ENCODE results near the gene ARL13B. TPM values are rescaled to one million over a fixed set of nuclear protein-coding genes. Genes with fewer than 3 reads are reported as not detected.
A peak's percentile ranks its signal among the peaks of the same experiment; 100 is the strongest.
"Not testable (repeated sequence)": the region's sequence is repeated elsewhere in the genome, so short reads cannot be mapped to it uniquely, and the experiment has no call there.

ARL13B gene
- 2.5 and 2.9 TPM in 2 replicates for total RNA-seq (2014; rRNA removed; shearing (Covaris generic); ENCODE audit: low replicate concordance)

DNA sequence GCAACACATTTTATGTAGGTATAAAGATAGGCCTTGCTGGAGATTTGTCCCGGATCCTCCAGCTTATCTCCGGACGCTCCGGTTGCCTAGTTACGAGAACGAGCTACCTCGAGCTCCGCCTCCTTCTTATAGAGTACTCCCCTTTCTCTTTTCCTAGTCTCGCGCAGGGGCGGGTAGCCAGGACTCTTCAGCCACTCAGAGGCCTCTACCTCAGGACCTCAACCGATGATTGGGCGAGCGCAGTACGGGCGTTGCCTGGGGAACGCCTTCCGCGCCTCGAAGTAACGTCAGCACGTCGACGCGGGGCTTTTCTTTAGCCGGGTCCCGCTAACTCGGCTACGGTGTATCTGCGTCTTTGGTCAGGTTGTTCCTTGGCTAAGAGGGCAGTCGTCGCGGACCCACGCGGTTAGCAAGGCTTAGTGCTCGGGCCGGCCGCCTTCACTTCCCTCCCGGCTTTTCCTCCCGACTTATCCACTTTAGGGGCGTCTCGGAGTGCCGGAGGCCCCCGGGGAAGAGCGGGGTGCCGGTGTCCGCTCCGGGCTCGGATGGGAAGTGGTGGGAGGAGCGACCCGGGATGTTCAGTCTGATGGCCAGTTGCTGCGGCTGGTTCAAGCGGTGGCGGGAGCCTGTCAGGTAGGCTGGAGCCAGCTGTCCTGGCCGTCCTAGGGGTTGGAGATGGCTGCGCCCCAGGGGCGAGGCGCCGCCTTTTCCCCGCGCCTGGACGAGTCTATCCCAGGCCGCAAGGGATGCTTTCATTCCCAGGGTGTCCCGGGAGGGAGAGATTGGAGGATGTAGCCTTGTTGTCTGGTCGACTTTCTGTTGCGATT is at the start of gene ARL13B:
Gene ARL13B, plus strand, starts transcription at position 306 of the 827 bp plus-strand sequence. Its CDS starts 269 bp downstream, at position 575.
- DNase-seq (ENCODE audit: low read depth): peak; percentile 96
- in situ Hi-C loops (cut with HindIII; ENCODE audit: low pct_unique_long_range_greater_than_20kb, low sequenced_read_pairs): no loop called here

- in situ Hi-C loops (cut with HindIII; ENCODE audit: low pct_unique_long_range_greater_than_20kb, low sequenced_read_pairs): no loop called here
- no peak for DNase-seq (ENCODE audit: low read depth)
Observed at GRCh38 chr3:93931597-93932229, 48.2 kb upstream of the ARL13B start.

- no peak for DNase-seq (ENCODE audit: low read depth)
- in situ Hi-C loops (cut with HindIII; ENCODE audit: low pct_unique_long_range_greater_than_20kb, low sequenced_read_pairs): no loop called here
Observed at GRCh38 chr3:93934366-93935046, 45.4 kb upstream of the ARL13B start.

- DNase-seq (ENCODE audit: low read depth): no peak
- in situ Hi-C loops (cut with HindIII; ENCODE audit: low pct_unique_long_range_greater_than_20kb, low sequenced_read_pairs): no loop called here
Observed at GRCh38 chr3:93936549-93936948, 43.4 kb upstream of the ARL13B start.

DNA sequence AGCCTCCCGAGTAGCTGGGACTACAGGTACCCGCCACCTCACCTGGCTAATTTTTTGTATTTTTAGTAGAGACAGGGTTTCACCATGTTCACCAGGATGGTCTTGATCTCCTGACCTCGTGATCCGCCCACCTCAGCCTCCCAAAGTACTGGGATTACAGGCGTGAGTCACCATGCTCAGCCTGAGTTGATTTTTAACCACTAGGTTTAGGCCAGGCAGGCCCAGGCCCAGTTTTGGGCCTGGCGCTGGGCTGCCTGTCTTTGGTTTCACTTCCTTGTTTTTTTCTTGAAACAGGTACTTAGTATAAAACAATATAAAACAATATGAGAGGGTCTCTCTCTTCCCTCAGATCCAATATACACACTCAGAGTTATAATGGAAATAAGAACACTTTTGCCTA is 42.5 kb upstream of the ARL13B start:
- DNase-seq (ENCODE audit: low read depth); in situ Hi-C loops (cut with HindIII; ENCODE audit: low pct_unique_long_range_greater_than_20kb, low sequenced_read_pairs): not testable (repeated sequence)

DNA sequence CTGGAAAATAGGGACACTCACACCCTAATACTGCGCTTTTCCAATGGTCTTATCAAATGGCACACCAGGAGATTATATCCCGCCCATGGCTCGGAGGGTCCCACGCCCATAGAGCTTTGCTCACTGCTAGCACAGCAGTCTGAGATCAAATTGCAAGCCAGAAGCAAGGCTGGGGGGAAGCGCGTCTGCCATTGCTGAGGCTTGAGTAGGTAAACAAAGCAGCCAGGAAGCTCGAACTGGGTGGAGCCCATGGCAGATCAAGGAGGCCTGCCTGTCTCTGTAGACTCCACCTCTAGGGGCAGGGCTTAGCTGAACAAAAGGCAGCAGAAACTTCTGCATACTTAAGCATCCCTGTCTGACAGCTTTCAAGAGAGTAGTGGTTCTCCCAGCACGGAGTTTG is 30.0 kb upstream of the ARL13B start:
- in situ Hi-C loops (cut with HindIII; ENCODE audit: low pct_unique_long_range_greater_than_20kb, low sequenced_read_pairs); DNase-seq (ENCODE audit: low read depth): not testable (repeated sequence)

DNA sequence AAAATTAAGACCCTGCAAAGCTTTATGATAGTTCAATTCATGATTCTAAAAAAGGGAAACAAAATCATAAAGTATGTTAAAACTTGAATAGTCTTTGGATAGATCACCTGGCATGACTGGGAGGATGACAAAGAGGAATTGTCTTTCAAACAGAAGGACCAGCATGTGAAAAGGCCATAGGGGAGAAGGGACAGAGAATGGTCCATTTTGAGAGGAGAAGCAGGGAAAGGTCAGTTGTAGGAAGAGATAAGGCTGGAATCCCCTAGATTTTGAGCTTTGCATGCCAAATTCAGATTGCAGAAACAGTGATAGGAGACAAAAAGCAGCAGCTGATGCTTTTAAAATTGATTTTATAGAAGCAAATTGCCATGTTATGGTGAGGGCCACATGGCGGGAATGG is 18.9 kb upstream of the ARL13B start:
- DNase-seq (ENCODE audit: low read depth): no peak
- in situ Hi-C loops (cut with HindIII; ENCODE audit: low pct_unique_long_range_greater_than_20kb, low sequenced_read_pairs): no loop called here

GRCh38 chr3:93961489-93961888 is 18.5 kb upstream of the ARL13B start:
- in situ Hi-C loops (cut with HindIII; ENCODE audit: low pct_unique_long_range_greater_than_20kb, low sequenced_read_pairs): no loop called here
- DNase-seq (ENCODE audit: low read depth): no peak

GRCh38 chr3:93962798-93963197 is 17.2 kb upstream of the ARL13B start:
- no peak for DNase-seq (ENCODE audit: low read depth)
- in situ Hi-C loops (cut with HindIII; ENCODE audit: low pct_unique_long_range_greater_than_20kb, low sequenced_read_pairs): no loop called here

DNA sequence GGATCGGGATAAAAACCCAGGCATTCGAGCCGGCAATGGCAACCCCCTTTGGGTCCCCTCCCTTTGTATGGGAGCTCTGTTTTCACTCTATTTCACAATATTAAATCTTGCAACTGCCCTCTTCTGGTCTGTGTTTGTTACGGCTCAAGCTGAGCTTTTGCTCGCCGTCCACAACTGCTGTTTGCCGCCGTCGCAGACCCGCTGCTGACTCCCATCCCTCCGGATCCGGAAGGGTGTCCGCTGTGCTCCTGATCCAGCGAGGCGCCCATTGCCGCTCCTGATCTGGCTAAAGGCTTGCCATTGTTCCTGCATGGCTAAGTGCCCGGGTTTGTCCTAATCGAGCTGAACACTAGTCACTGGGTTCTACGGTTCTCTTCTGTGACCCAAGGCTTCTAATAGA is 14.8 kb upstream of the ARL13B start:
- in situ Hi-C loops (cut with HindIII; ENCODE audit: low pct_unique_long_range_greater_than_20kb, low sequenced_read_pairs); DNase-seq (ENCODE audit: low read depth): not testable (repeated sequence)

- no peak for DNase-seq (ENCODE audit: low read depth)
- in situ Hi-C loops (cut with HindIII; ENCODE audit: low pct_unique_long_range_greater_than_20kb, low sequenced_read_pairs): no loop called here
Observed at GRCh38 chr3:93969443-93969842, 10.5 kb upstream of the ARL13B start.

DNA sequence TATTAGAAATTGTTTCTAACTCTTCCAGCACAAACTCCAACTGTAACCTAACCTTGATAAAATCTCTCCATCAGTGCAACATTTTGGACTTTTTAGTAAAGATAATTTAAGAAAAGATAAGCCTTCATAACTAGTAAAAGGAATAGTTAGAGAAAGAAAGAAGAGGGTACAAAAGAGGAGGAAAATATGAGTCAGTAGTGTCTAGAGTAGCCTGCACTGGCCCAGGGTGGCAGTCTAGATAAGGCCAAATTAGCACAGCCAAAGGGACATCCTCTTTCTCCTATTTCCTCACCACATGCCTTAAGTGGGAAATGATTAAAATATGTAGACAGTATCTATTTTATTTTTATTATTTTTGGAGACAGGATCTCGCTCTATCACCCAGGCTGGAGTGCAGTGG is 10.0 kb upstream of the ARL13B start:
- in situ Hi-C loops (cut with HindIII; ENCODE audit: low pct_unique_long_range_greater_than_20kb, low sequenced_read_pairs): no loop called here

GRCh38 chr3:93973131-93974126 is 6.5 kb upstream of the ARL13B start, which contains the start of gene PROS1:
PROS1 (minus strand) TSS chr3:93973896; CDS start chr3:93973749, 147 bp downstream.
- DNase-seq (ENCODE audit: low read depth): peak; percentile 56
- in situ Hi-C loops (cut with HindIII; ENCODE audit: low pct_unique_long_range_greater_than_20kb, low sequenced_read_pairs): no loop called here

More for the DNA sequence above, 10.0 kb upstream of the ARL13B start:
- no peak for DNase-seq (ENCODE audit: low read depth)

DNA sequence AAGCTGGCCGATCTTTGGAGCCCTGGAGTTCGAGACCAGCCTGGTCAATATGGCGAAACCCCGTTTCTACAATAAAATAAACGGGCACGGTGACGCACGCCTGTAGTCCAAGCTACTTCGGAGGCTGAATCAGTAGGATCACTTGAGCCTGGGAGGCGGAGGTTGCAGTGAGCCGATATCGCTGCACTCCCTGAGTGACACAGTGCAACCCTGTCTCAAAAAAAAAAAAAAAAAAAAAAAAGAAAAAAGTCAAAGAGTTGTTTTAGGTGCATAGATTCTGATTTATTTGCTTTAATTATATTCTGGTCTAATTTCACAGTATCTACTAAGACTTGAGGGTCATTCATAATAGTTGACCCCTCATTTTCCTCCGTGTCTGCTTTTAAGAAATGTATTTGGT is 1.7 kb downstream of the ARL13B start:
- no peak for DNase-seq (ENCODE audit: low read depth)
- in situ Hi-C loops (cut with HindIII; ENCODE audit: low pct_unique_long_range_greater_than_20kb, low sequenced_read_pairs): no loop called here

GRCh38 chr3:93983408-93983807 is 3.5 kb downstream of the ARL13B start:
- no peak for DNase-seq (ENCODE audit: low read depth)
- in situ Hi-C loops (cut with HindIII; ENCODE audit: low pct_unique_long_range_greater_than_20kb, low sequenced_read_pairs): no loop called here

- no peak for DNase-seq (ENCODE audit: low read depth)
- in situ Hi-C loops (cut with HindIII; ENCODE audit: low pct_unique_long_range_greater_than_20kb, low sequenced_read_pairs): no loop called here
Observed at GRCh38 chr3:93984618-93985017, 4.7 kb downstream of the ARL13B start.

DNA sequence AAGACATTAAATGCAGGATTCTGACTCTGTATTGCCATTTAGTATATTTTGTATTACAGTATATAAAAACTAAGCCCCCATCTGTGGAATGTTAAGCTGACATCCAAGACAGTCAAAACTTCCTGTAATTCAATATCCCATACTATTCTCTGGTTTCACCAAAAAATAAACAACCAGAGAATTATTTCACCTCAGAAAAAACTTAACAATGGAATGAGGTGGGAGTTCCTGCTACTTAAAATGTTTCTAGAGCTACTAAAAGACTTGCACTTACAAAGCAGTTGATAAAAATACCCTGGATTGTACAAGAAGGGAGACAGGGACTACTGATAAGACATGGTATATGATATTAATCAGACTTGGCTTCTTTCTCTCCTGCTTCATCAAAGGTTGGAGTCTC is 8.3 kb downstream of the ARL13B start:
- in situ Hi-C loops (cut with HindIII; ENCODE audit: low pct_unique_long_range_greater_than_20kb, low sequenced_read_pairs): no loop called here
- no peak for DNase-seq (ENCODE audit: low read depth)

- DNase-seq (ENCODE audit: low read depth): no peak
- in situ Hi-C loops (cut with HindIII; ENCODE audit: low pct_unique_long_range_greater_than_20kb, low sequenced_read_pairs): no loop called here
Observed at GRCh38 chr3:93988764-93989163, 8.8 kb downstream of the ARL13B start.

Data from Caki2 (cell line).